ENCODE data around the gene DNAH2.
A peak's percentile ranks its signal among the peaks of the same experiment; 100 is the strongest.

The DNAH2 gene

DNA sequence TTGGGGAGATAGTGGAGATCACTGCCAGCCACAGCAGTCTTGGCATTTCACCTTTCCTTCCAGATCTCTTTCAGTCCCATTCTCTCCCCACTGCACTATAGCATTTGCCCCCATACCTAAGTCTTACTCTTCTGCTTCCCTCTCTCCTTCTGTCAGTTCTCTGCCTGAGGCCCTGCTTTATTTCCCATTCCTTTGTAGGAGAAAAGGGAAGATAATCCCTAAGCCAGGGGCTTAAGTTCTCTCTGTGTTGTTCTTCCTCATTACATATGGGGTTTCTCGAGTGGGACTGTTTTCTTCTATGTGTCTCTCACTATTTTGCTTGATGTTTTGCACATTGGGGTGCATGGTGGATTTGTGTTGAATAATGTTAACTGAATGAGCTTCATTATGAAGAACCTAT lies 122.9 kb downstream of the DNAH2 start:
- no peak for DNase-seq (ENCODE audit: low read depth)

DNA sequence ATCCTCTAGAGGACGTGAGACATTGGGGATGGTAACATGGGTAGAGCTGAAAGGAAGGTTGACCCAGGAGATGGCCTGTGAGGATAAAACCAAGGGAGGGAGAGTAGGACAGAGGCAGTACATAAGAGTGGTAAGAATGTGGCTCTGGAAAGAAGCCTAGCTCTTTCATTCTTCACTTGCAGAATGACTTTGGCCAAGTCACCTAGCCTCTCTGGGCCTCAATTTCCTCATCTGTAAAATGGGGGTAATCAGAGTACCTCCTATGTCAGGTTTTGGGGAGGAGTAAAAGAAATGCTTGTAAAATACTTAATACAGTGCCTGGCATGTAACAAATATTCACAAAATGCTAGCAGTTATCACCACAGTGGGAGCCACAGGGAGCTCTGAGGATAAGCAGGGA lies 123.3 kb downstream of the DNAH2 start:
- DNase-seq (ENCODE audit: low read depth) = no peak

DNA sequence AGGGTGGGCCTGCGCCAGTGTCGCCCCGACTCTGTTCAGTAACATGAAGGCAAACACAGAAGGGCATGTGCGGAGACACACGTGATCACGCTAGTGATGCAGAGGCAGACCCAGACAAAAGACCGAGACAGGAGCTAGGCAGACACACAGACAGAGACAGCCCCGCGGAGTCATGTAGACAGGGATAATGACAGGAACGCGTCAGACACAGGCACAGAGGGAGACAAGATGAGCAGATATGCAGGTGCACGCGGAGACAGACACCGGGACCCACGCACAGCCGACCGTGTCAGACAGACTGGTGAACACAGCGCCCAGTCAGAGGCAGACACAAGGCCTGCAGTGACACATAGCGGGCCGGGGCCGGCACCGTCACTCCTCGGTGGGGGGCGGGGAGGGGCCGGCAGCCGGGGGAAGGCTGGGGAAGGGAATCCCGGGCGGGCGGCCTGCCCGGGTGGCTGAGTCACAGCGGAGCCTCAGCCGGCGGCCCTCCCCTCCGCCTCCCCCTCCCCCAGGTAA lies 123.9 kb downstream of the DNAH2 start:
- DNase-seq (ENCODE audit: low read depth) = peak; percentile 88

DNA sequence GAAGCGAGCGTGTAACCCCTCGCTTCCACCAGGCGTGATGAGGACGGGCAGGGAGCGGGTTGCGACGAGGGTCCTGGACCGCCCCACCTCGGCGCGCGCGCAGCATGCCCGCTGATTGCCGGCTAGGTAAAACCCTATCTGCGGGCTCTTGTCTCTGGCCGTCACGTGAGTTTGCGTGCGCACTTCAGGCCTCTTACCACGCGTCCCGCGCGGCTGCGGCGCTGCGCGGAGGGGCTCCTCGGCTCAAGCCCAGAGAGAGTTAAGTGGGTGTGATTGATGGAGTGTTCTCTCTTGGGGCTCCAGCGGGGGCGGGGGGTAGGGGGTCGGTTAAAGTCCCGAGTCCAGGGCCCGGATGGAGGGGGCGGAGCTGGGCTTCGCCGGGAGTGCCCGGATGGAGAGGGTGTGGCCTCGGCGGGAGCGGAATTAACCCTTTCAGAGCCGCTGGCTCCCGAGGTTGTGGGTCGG lies 124.4 kb downstream of the DNAH2 start:
- DNase-seq (ENCODE audit: low read depth) = peak; percentile 85

DNA sequence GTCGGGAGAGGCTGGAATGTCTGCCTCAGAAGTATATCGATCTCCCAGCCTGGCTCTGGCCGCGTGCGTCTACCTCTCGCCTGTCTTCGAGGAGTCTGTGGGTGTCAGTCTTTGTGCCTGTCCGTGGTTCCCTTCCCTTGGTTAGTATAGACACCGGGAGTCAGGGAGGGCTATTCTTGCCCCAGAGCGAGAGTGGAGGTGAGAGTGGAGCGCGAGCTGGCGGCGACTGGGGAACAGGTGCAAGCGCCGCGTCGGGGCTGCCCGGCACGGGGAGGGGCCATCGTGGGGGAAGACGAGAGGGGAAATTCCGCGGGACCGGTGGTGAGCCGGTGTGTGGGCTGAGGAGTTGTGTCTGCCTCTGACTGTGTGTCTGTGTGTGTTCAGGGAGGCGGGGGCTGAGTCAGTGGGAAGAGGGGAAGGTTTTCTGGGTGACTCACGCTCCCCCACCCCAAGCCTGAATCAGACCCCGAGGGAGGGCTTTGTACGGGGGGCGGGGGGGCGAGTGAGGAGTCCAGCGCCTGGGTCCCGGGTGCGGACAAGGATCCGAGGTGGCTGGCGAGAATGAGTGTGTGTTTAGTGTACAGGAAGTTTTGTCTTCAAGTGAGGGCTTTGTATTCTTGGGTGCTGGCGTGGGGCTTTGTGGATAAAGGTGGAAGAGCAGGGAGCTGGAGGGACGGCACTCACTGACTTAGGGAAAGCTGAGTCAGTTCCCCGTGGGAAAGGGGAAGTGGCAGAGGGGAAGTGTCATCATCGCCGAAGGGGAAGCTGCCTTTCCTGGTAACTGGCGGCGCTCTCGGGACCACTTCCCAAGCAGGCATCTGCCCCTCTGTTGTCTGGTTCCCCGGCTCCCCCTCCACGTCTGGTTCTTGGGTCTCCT lies 125.1 kb downstream of the DNAH2 start:
- peak; percentile 85 for DNase-seq (ENCODE audit: low read depth)

DNA sequence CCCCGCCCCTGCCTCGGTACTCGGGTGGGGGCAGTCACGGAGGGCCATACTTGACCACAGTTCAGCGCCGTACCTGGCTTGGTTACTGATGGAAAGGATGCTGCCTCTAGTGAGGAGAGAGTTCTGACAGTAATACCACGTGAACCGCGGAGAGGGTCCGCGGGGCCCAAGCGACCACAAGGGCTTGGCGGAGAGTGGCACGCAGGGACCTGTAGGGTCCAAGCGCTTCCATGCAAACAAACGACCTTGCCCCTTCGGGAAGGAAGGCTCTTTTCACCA lies 125.7 kb downstream of the DNAH2 start:
- no peak for DNase-seq (ENCODE audit: low read depth)

DNA sequence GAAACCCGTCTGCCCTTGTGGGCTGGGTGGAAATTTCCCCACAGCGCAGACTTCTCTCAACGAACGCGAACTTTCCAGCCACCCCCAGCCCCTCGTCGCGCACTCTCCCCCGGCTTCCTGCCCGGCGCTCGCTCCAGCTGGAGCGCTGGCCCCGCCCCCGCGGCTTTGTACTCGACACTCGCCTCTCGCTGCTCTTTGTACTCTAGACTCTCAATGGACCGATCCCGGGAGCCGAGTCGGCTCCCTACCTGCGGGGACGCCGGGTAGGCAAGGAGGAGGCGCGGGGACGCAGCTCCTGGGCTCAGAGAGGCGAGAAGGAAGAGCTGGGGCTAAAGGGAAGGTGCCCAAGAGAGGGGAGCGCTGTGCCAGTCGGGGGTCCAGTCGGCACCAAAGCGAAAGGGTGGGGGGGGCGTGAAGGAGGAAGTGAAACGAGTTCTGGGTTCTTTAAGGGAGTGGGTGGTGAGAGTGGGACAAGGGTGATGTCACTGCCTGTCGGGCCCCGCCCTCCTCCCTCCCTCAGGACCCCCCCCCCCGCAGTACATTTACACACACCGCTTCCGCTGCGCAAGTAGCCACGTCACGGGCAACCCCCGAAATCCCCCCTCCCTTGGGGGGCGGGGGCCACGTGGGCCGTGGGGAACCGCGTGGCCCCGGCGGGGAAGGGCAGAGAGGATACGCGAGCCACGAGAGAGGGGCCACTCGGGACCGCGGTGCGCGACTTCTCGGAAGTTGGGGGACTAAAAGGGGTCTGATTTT lies 126.2 kb downstream of the DNAH2 start:
- peak; percentile 87 for DNase-seq (ENCODE audit: low read depth)

DNA sequence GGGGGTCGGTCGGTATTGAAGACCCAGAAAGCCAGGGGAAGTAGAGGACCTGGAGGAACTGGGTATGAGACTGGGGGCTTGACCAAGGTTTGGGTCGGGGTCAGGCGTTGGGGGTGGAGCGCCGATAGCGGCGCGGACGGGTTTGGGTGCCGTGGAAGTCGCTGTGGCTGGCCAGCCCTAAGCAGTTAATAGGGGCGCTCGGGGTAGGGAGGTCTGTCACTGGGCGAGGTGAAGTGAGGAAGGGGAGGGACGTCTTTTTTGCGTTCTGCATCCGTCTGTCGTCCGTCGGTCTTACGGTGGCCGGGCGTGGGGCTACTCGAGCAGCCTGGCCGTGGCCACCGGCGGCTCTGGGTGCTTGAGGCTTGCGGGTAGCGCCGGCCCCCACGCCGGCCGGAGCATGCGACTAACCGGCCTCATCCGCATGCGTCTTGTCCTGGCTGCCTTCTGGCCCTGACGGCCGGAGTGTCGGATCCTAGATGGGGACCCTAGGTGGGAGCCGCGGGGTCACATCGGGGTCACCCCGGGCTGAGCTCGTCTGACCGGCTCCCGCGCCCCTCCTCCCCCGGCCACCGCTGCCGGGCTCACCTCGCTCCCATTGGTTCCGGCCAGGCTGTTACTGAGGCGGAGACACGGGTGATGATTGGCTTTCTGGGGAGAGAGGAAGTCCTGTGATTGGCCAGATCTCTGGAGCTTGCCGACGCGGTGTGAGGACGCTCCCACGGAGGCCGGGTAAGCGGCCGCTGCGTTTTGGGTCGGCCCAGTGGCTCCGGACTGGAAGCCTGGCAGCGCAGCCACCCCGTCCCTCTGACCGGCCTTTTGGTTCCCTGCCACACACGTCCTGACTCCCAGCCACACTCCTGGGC lies 127.0 kb downstream of the DNAH2 start:
- peak; percentile 96 for DNase-seq (ENCODE audit: low read depth)

DNA sequence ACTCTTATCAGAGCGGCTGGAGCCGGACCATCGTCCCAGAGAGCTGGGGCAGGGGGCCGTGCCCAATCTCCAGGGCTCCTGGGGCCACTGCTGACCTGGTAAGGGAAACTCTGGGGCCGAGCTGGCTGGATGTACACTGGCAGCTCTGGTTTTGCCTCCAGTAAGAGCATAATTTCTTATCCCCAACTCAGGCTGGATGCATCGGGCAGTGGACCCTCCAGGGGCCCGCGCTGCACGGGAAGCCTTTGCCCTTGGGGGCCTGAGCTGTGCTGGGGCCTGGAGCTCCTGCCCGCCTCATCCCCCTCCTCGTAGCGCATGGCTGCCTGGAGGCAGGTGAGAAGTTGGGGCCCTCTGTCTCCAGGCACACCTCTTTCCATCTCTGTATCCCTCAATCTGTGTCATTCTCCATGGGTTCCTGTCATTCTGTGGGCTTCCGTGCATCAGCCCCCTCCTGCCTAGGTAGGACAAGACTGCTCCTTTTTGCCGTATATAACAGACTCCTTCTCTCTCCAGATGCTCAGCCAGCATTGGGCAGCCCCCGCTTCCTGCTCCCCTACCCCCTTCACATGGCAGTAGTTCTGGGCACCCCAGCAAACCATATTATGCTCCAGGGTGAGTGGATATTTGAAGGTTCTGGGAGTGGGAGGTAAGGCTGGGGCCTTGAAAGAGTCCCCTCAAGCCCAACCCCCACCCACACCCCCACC lies 128.0 kb downstream of the DNAH2 start:
- DNase-seq (ENCODE audit: low read depth) = no peak

DNA sequence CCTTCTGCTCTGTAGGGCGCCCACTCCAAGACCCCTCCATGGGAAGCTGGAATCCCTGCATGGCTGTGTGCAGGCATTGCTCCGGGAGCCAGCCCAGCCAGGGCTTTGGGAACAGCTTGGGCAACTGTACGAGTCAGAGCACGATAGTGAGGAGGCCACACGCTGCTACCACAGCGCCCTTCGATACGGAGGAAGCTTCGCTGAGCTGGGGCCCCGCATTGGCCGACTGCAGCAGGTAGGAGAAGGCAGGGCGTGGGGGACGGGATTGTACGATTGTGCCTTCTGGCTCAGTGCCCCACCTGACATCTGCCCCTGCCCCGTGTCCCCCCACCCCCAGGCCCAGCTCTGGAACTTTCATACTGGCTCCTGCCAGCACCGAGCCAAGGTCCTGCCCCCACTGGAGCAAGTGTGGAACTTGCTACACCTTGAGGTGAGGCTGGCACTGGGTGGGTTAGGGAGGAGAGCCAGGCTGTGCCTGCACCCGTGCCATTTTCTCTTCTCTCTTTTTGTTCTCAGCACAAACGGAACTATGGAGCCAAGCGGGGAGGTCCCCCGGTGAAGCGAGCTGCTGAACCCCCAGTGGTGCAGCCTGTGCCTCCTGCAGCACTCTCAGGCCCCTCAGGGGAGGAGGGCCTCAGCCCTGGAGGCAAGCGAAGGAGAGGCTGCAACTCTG lies 128.7 kb downstream of the DNAH2 start:
- DNase-seq (ENCODE audit: low read depth) = no peak

DNA sequence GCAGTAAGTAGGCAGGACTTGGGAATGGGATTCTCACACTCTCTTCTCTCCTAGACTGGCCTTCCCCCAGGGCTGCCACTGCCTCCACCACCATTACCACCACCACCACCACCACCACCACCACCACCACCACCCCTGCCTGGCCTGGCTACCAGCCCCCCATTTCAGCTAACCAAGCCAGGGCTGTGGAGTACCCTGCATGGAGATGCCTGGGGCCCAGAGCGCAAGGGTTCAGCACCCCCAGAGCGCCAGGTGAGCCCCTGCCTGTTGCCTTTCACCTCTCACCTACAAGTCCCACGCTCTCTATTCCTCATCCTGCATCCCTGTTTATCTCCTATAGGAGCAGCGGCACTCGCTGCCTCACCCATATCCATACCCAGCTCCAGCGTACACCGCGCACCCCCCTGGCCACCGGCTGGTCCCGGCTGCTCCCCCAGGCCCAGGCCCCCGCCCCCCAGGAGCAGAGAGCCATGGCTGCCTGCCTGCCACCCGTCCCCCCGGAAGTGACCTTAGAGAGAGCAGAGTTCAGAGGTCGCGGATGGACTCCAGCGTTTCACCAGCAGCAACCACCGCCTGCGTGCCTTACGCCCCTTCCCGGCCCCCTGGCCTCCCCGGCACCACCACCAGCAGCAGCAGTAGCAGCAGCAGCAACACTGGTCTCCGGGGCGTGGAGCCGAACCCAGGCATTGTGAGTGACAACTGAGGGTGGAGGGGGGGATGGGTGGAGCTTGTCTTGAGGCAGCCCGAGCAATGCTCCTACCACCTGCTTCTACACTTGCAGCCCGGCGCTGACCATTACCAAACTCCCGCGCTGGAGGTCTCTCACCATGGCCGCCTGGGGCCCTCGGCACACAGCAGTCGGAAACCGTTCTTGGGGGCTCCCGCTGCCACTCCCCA lies 129.5 kb downstream of the DNAH2 start:
- no peak for DNase-seq (ENCODE audit: low read depth)

DNA sequence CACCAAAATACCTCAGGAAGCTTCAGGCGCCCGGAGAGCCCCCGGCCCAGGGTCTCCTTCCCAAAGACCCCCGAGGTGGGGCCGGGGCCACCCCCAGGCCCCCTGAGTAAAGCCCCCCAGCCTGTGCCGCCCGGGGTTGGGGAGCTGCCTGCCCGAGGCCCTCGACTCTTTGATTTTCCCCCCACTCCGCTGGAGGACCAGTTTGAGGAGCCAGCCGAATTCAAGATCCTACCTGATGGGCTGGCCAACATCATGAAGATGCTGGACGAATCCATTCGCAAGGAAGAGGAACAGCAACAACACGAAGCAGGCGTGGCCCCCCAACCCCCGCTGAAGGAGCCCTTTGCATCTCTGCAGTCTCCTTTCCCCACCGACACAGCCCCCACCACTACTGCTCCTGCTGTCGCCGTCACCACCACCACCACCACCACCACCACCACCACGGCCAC lies 130.6 kb downstream of the DNAH2 start:
- no peak for DNase-seq (ENCODE audit: low read depth)

DNA sequence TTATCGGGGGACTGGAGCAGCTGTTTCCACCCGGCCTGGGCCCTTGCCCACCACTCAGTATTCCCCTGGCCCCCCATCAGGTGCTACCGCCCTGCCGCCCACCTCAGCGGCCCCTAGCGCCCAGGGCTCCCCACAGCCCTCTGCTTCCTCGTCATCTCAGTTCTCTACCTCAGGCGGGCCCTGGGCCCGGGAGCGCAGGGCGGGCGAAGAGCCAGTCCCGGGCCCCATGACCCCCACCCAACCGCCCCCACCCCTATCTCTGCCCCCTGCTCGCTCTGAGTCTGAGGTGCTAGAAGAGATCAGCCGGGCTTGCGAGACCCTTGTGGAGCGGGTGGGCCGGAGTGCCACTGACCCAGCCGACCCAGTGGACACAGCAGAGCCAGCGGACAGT lies 131.2 kb downstream of the DNAH2 start:
- no peak for DNase-seq (ENCODE audit: low read depth)

DNA sequence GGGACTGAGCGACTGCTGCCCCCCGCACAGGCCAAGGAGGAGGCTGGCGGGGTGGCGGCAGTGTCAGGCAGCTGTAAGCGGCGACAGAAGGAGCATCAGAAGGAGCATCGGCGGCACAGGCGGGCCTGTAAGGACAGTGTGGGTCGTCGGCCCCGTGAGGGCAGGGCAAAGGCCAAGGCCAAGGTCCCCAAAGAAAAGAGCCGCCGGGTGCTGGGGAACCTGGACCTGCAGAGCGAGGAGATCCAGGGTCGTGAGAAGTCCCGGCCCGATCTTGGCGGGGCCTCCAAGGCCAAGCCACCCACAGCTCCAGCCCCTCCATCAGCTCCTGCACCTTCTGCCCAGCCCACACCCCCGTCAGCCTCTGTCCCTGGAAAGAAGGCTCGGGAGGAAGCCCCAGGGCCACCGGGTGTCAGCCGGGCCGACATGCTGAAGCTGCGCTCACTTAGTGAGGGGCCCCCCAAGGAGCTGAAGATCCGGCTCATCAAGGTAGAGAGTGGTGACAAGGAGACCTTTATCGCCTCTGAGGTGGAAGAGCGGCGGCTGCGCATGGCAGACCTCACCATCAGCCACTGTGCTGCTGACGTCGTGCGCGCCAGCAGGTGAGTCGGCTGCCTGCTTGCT lies 131.7 kb downstream of the DNAH2 start:
- DNase-seq (ENCODE audit: low read depth) = no peak

DNA sequence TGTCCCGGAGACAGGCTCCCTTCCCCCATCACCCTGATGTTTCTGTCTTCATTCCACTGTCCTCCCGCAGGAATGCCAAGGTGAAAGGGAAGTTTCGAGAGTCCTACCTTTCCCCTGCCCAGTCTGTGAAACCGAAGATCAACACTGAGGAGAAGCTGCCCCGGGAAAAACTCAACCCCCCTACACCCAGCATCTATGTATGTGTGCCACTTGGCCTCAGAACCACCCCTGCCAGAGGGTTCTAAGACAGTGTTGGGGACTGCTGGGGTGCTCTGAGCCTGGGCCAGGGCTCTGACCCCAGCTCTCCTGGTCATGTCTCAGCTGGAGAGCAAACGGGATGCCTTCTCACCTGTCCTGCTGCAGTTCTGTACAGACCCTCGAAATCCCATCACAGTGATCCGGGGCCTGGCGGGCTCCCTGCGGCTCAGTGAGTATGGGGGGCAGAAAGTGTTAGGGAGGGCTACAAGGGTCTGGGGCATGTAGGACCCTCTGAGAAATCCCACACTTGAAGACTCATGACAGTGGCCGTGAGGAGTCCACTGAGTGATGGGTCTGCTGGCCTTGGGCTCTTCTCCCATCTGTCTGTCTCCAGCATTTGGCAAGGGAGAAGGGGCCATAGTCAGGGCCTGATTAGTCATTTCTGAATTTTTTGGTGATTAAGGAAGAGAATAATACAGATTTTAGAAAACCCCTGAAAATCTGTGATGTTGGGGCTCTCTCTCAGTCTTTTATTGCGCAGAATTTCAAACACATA lies 132.4 kb downstream of the DNAH2 start:
- DNase-seq (ENCODE audit: low read depth) = no peak

DNA sequence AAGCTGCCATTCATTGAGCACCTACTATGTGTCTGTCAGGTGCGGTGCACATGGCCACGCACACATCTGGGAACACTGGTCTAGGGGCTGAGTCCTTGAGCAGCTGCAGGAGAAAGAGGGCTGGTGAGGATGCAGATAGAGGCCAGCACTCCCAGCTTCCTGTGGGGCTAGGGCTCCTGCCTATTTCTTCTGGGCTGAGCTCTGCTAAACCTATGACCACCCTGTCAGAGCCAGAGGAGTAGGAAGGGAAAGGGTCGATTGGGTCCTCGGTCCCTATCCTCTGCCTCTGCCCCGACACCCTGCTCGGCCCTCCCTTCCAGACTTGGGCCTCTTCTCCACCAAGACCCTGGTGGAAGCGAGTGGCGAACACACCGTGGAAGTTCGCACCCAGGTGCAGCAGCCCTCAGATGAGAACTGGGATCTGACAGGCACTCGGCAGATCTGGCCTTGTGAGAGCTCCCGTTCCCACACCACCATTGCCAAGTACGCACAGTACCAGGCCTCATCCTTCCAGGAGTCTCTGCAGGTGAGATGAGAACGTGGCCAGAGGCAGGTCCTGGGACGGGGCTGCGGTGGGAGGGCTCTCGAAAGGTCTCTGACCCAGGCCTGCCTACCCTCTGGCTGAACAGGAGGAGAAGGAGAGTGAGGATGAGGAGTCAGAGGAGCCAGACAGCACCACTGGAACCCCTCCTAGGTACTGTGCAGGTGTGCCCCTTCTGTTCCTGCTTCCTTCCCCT lies 133.3 kb downstream of the DNAH2 start:
- DNase-seq (ENCODE audit: low read depth) = no peak

DNA sequence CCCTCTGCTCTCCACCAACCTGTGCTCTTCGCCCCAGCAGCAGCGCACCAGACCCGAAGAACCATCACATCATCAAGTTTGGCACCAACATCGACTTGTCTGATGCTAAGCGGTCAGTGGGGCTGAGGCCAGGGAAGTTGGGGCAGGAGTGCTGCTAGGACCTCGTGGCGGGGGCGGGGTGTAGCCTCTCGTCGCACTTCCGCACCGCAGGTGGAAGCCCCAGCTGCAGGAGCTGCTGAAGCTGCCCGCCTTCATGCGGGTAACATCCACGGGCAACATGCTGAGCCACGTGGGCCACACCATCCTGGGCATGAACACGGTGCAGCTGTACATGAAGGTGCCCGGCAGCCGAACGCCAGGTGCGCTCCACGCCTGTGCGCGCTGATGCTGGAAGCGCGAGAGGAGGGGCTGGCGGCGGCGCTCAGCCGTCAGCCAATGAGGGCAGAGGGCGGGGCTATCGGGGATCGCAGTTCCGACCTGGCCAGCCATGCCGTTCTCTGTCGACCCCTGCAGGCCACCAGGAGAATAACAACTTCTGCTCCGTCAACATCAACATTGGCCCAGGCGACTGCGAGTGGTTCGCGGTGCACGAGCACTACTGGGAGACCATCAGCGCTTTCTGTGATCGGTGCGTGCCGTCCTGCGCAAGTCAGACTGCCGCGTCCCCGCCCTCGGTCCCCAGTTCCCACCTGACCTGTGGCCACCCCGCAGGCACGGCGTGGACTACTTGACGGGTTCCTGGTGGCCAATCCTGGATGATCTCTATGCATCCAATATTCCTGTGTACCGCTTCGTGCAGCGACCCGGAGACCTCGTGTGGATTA lies 134.1 kb downstream of the DNAH2 start:
- DNase-seq (ENCODE audit: low read depth) = peak; percentile 75

Data from fibroblast of gingiva (primary cell).